GM19351 (cell line): ENCODE results near the gene ITGA6.

Source experiments
- ATAC-seq: cut with Tn5 transposase; IDR thresholded peaks from one replicate; pipeline ENCODE4 v1.9.1; 2021; ENCODE audit warnings: mild to moderate bottlenecking, moderate library complexity; ENCODE audit not compliant: unreplicated experiment

Gene ITGA6

GRCh38 chr2:172464400-172465129 is 37.2 kb downstream of the ITGA6 start:
- no peak for ATAC-seq

- ATAC-seq, result no peak
These were observed 38.3 kb downstream of the ITGA6 start for GRCh38 chr2:172465417-172466334.

GRCh38 chr2:172467382-172467781 is 40.0 kb downstream of the ITGA6 start:
- ATAC-seq, result no peak

- no peak for ATAC-seq
These were observed 43.9 kb downstream of the ITGA6 start for GRCh38 chr2:172470958-172471922.

GRCh38 chr2:172472446-172473033 is 45.2 kb downstream of the ITGA6 start:
- no peak for ATAC-seq

- ATAC-seq, result no peak
These were observed 45.8 kb downstream of the ITGA6 start for GRCh38 chr2:172473167-172473566.

DNA sequence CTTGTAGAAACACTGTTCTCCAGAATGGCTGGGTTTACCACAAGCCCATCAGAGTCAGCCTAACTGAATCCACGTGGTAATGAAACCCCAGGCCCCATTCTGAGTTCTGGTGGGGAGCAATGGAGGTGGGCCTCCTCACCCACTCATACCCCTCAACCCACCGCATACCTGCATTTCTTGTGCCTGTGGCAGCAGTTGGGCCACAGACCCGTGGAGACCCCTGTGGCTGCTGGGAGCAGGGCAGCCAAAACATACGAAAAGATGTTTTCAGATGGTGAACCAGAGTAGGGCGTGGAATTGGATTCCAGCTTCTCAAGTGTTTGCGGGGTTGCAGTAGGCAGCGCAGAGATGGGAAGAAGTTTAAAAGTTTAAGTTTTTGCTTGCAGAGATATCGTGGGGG is 51.0 kb downstream of the ITGA6 start:
- no peak for ATAC-seq

DNA sequence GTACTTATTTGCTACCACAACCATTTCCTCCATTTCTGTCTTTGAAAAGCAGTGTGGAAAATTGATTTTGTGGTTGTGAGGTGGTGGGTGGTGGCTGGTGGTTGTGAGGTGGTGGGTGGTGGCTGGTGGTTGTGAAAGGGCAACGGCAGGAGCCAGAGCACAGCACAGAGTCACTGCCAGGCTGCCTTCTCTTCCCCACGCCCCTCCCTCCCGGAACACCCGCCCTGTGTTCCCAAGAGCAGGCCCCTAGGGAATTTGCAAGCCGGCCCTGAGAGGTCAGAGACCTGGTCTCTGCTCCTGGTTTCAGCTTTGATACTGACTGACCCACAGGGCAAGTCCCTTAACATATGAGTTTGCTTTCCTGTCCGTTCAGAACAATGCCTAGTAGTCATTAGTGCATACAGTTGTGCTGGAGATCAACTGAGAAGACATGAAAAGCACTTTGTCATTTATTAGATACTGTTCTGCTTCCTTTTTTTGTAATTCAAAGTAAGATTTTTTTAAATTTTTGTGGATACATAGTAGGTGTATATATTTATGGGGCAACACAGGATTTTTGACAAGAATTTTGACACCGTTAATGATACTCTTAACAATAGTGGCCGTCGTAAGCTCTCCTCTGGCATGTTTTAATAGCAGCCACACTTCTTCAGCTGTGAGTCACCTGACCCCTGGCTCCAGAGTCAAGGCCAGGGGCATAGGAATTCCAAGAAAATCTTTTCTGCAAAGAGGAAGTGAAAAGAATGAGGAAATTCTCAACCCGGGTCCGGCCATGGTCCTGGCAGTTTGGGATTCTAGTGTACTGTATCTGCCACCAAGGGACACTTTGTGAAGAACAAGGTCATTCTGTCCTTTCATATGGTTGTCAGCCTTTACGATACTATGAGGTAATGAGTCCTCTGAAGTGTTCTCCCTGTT is 53.2 kb downstream of the ITGA6 start:
- no peak for ATAC-seq

DNA sequence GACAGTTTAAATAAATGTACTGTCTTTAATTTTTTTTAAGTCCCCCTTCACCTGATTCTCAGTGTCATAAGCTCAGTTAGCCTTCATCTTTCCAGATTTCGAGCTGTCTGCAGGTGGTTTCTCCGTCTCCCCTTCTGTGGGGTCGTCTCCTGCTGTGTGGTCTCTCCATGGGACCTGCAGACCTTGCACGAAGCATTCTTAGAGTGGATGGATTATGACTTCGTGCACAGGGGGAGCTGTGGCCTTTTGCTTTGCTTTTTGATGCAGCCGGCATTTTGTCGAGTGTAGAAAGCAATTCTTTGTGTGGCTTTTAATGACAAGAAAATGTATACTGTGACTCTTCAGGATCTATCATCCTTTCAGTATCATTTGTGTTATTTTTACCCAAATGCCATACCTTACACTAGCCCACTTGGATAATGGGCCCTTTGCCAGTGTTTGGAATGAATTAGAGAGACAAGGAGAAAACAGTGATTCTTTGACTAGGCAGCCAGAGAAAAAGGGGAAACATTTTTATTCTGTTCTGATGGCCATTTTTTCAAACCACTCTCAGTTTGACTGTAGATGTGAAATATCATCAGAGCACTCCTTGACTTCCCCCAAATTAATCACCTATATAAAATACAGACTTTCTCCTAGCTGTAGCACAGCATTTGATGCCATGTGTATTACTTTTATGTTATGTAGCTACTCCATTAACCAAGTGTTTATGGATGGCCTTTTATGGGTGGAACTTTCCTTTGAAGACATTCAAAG is 54.3 kb downstream of the ITGA6 start:
- ATAC-seq, result no peak

DNA sequence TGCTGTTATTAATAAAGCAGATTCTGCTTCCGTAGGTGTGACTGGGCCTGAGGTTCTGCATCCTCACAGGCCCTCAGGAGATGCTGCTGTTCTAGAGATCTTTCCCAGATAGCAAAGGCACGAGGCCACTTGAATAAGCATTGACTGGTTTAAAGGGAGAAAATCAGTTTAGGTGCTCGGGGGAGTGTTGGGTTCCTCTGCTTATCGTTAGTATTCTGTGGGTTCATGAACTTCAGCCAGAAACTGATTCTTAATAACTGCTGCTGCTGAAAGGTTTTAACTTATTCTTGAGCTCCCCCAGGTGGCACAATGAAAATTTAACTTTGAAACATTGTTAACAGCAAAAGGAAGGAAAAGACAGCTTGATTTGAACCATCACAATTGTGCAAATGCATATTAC is 56.9 kb downstream of the ITGA6 start:
- ATAC-seq, result no peak

- ATAC-seq, result no peak
These were observed 57.3 kb downstream of the ITGA6 start for GRCh38 chr2:172484706-172485105.

GRCh38 chr2:172488556-172488955 is 61.2 kb downstream of the ITGA6 start:
- ATAC-seq, result no peak

DNA sequence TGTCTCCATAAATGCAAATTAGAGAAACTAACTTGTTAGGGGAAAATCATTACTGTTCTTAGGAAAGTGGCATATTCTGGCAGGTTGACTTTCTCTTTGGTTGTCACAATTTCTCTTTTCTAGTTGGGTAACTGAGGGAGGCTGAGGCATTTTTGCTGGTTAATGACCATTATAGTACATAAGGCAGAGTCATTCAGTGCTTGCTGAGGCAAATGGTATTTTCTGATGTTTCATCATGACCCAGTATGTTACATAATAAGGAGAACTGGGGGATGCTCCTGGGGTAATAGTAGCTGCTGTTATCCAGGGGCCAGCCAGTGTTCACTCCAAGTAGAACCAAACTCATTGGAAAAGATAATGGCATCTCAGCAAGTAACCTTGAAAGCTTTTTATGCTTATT is 62.3 kb downstream of the ITGA6 start:
- ATAC-seq, result no peak

DNA sequence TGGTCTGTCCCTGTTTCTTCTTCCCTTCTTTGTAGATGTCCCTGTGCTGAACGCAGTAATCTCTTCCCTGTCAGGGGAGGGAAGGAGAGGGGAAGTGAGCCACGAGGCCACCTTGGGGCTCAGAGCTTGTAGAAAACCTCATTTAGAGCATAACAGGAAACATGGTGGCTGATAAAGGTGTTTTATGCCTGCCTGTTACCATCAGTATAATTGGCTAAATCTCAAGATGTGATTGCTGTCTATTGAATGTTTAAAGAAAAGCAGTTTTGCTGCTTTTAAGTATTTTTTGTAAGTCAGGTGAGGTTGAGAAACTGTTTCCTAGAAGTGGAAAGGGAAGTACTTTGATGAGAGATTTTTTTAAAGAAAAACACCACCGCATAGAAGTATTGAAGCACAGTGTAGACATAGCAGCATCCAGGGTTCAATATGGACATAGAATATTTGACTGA is 68.8 kb downstream of the ITGA6 start:
- ATAC-seq, result no peak

DNA sequence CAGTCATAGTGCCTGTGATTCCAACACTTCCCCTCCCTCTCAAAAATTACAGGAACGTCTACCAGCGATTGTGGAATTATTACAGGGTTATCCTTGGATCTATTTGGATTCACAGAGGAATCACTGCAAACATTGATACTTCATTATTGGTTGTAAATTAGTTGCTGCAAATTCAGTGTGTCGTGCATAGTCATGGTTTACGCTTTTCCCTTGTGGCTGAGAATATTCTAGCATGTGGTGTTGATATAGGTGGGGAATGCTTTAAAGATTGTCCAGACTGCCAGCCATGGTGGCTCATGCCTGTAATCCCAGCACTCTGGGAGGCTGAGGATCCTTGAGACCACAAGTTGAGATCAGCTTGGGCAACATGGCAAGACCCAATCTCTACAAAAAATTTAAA is 79.8 kb downstream of the ITGA6 start:
- ATAC-seq, result no peak

- ATAC-seq, result no peak
These were observed 82.7 kb downstream of the ITGA6 start for GRCh38 chr2:172510088-172510487.

DNA sequence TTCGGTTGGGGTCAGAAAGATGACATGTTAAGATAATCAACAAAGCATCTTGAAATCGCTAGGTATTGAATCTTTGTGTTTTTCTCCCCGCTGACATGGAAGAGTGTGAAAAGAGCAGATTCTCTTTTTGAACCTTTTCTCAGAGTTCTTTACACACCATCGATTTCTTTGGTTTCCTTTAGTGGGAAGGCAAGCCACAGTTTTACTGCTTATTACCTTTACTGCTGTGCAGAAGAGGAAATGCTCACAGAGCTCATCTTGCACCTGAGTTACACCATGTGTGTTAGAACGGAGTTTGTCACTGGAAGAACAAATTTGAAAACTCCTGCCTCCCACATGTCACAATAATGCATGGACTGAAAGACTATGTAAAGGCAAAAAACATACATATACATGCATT is 83.2 kb downstream of the ITGA6 start:
- no peak for ATAC-seq

- no peak for ATAC-seq
These were observed 85.6 kb downstream of the ITGA6 start for GRCh38 chr2:172512810-172513523.
